SIG-M5 treated with dmso at 0.1 percent for 504 hours (cell line): ENCODE results near the gene NFATC2.

ENCODE experiments used
- DNase-seq: peaks from one replicate; lab custom pipeline; 2025; ENCODE audit not compliant: unreplicated experiment; lab: John Stamatoyannopoulos, UW

The NFATC2 gene

DNA sequence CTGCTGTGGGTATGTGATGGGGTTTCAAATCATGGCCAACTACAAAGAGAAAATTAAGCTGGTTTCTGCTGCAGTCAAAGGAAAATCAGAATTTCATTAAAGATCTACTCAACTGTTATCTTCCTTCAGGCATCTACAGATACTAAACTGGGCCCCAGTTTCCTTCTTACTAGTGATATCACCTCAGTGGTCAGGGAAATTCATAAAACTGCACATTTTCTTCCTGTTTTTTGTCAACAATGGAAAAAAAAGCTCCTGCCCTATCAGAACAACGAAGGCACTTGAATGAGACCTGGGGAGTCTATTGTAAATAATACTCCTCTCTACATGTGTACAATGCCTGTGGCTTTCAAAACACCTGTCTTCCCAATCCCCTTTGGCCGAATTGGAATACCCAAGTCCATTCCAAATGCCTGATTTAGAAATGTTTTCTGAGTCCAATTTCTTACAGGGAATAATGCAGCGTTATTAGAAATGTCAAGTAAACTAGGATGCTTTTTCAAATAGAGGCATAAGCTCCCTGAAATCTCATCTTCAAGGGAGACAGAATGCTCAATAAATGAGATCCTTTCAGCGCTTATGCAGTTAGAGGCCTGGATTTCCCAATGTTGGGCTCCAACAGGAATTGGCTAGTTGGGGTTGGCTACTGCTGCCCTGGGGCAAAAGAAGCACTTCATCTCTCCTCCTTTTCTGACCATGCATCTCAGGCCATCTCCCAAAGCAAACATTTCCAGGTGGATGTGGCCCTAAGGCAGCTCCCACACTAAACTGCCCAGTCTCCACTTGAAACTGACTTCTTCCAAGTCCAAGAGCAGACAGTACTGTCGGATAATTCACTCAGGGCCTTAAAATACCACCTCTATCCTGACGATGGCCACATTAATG lies 143.3 kb downstream of the NFATC2 start:
- no peak for DNase-seq

DNA sequence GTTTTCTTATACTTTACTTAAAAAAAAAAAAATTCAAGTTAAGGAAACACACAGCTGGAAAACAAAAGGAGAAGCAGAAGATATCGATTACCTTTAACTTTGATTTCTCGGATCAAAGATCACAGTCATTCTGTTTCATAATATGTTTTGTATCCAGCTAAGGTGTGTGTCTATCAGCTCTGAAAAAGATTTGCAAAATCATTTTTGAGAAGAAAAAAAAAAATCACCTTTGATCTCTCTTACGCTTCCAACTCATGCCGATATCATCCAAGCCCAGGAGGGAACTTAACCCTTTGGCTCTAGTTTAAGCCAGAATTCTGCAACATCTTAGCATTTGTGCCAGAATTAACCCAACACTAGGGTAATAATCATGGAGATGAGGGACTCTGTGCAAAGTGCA lies 144.0 kb downstream of the NFATC2 start:
- no peak for DNase-seq

DNA sequence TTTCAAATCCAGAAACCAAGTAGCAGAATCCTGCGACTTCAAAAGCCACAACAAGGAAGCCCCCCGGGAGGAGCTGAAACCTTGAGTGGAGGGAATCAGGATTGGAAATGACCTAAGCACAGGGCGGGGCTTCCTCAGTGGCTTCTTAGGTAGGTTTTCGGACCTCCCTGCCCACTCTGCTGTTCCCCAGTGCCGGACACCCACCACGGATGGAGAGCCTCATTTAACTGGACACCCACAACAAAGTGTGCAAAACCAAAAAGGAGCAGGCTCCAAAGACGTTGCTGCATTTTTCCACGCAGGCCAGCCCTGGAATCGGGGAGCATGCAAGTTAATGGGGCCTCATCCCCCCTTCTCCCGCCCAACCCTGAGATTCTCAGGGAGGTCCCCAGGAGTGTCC lies 144.4 kb downstream of the NFATC2 start:
- no peak for DNase-seq

DNA sequence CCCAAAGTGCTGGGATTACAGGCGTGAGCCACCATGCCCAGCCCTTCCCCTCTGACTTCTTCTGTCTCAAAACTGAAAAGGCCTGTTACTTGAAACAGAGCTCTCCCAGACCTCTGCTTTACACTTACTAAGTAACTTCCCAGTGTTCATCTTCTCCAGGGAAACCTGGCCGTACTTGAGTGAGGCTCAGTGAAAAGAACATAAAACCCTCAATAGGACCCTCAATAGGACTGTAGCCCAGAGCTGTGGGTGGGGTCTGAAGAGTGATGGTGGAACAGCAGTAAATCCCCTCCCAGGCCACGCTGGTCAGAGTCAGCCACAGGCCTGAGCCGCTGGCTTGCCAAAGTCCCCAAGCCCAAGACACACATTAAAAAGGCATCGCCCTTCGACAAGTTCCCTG lies 145.4 kb downstream of the NFATC2 start:
- no peak for DNase-seq

DNA sequence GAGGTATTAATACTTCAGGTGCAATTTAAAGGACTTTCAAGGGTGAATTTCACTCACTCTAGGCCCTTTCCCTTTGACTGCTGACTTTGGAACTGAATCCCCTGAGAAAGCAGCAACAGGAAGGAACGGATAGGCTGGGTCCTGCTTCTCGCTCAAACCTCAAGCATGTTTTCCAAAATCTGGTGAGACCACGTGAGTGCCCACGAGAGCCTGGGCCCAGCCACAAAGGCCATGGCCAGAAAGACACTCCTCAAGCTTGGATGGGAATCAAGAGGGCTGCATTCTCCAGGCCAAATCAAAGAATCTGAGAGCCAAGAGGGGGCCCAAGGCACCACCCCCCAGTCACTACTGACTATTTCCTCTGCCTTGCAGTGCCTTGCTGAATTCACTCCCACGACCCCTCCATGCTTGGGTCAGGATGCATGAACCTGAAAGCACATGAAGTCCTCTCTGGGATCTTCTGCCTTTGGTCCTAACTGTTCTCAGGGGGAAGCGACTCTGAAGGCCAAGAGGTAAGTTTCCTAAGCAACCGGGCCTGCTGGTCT lies 146.1 kb downstream of the NFATC2 start:
- no peak for DNase-seq

DNA sequence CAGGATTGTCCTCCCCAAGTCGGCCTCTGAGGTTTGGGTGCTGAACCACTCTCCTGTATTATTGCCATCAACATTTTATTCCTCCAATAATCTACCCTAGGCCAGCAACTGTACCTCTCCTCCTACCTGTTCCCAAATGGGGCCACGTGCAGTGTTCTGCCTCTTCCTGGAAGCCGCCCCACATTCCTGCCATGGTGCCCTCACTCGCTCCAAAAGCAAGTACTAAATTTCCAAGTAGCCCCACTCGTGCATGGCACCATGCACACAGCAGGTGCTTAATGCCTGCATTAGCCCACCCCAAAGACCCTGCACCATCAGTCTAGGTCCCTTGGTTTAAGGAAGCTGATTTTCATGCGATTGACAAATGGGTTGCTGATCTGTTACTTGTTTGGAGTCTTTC lies 147.8 kb downstream of the NFATC2 start:
- DNase-seq = no peak

DNA sequence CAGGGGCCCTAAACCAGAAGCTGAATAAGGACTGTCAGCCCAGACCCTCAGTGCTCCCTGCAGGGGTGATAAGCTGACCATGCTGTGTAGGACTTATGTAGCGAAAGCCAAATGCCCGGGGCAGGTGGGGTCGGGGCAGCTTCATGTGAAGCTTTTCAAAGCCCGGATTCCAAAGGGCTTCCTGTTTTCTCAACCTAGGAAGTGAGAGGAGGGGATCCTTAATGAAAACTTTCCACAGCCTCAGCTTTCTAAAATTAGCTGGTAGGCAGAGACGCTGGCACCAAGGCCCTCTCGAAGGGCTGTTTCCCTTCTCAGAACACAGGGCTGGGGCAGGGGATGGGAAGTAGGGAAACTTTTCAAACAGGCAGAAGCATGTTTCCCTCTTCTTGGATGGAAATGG lies 148.9 kb downstream of the NFATC2 start:
- no peak for DNase-seq

DNA sequence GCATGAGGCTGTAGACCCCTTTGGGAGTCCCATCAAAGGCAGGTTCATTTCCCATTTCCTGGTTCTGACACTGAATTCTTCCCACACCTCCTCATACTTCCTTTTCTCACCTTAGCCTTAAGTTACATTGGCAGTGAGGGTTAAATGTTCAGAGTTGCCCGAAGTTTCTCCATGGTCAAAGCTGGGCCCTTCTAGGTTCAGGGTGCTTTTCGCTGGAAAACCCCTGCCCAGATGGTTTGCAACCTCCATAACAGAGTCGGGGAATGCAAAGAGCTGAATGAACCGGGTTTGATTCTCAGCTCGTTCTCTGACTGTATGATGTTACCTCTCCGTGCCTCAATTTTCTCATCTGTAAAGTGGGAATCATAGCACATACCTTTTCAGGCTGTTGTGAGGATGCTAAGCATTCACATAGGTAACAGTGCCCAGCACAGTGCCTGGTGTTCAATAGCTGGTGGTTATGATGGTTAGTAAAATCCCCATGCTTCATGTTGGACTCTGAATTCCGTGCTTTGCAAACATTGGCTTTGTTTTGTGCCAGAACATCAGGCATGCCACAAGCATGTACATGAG lies 149.8 kb downstream of the NFATC2 start:
- no peak for DNase-seq

DNA sequence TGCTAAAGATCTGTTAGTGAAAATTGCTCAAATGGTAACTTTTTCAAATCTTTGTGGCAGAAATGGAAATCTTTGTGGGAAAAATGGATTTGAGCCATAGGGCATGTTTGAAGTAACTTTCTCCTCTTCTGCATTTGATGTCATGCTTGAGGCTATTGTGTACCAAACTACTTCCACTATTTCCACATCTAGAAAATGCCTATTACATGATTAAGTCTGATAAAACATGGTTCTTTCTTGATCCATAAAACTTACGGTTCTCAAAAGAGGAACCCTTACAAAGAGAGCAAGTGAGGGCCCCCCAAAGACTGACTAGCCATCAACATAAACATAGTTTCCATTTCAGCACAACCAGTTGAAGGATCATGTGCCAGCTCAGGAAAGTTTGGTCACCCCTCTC lies 150.6 kb downstream of the NFATC2 start:
- no peak for DNase-seq

DNA sequence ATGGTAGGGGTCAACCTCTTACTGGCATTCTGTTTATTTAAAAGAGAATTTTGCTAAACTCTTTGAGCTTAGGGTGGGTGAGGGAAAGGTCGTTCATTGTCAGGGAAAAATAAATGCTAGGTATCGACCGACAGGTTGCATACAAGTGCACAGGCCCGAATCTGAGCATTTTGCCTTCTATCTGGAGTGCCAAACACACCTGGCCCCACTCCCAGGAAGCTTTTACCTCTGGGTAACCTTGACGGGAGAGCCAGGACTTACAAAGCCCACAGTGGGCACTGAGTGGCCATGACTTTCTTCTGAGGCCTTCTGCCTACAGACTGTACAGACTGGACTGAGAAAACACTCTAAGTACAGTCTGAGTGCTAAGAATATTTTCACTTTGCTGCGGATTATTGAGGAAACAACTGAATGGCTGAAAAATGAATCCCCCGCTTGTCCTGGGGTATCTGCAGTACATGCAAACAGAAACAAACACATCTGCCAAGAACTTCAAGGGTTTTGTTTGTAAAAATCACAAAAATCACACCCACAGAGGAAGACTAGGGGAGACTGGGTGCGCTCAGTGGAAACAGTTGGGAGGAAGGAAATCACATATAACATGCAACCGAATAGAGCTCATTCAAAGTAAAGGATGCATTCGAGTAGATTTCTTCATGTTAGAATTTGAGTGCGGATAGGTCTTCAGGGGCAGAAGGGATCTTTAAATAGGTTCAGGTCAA lies 152.8 kb downstream of the NFATC2 start:
- no peak for DNase-seq

DNA sequence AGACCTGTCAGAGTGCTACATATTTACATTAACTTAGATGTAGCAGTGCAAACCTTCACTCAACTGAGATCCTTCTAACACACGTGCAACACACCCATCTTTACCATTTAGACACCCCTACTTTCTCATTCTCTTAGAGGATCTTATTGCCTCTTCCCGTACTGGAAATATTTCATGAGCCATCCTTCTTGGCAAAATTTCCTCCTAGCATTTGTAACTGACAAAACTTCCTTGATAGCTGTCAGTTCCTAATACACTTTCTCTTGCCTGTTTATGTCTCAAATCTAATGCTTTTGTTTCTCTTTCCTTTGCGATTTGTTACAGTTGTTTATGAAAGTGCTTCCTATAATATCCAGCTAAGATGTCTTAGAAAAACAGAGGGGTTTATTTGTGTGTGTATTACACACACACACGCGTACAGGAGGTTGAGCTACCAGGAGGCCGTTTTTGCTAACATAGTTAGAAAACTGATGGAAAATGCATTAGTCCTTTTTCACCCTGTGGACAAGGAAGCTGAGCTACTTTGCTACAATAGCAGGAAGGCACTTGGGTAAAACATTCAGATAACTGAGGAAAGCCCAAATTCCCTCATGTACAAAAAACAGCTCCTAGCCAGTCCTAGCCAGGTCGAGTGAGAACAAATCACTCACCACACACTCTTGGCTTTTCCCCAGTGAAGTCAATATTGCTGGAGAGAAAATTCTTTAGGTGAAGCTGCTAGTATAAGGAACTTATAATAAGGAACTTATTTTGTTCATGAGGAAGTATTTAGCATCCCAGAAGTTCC lies 153.6 kb downstream of the NFATC2 start:
- DNase-seq = no peak

DNA sequence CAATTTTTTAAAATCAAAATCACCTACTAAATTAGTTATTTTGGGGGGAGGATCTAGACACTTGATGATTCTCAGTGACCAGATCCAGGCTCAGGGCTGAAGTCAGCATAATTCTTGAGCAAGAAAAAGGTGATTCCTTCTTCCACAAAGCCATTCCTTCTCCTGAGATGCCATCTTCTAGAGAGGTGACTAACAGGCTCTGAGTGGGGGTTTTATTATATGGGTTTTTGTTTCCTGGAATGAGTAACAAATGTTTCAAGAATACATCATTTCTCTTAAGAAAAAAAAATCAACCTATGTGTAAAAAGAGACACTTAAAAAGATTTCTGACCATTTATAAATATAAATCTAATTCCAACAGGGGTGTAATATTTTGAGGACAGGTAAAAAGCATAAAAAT lies 154.3 kb downstream of the NFATC2 start:
- no peak for DNase-seq

DNA sequence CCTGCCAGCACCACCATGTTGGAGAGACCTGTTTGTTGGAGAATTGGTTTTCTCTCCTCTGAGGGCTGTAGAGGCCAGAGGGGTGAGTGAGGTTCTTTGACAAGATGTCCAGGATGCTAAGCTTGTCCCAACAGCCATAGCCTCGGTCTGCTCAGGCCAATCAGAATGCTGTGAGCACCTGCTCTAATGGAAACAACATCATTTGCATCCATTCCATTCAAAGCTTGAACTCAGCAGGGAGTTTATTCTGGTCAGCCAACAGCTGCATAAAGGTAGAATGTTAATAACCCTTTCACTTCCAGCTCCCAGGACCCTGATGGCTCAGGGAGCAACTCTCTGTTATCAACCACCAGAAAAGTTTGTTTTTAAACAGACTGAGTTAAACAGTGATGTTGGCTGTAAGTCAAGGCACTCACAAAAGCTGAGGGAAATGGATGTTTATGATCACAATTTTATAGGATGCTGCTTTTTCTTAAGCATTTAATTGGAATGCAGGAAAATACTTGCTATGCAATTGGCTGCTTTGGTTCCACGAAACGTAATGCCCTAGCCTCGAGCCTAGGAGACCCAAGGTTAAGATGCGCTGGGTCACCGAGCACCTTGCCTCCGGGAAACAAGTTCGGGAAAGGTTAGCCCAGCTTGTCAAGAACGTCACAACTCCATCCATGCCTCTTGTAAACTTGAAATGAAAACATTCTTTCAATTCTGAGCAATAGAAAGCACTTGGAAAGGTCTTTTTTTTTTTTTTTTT lies 155.2 kb downstream of the NFATC2 start:
- DNase-seq = no peak

DNA sequence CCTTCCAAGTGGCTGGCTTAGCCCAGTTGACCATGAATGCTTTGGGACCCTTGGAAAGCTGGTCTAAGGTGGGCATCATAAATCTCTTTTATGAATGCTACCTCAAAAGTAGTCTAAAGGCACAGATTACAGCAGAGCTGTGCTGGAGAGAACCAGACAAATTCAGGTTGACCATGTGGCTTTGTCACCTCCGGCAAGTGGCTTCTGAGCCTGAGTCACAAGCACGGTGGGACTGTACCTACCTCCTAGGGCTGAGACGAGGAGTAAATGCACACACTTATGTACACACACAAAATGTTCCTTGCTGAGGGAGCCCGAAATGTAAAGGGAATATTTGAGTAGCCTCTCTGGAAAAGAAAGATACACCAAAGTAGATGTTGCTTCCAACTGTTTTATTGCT lies 155.9 kb downstream of the NFATC2 start:
- DNase-seq = no peak

DNA sequence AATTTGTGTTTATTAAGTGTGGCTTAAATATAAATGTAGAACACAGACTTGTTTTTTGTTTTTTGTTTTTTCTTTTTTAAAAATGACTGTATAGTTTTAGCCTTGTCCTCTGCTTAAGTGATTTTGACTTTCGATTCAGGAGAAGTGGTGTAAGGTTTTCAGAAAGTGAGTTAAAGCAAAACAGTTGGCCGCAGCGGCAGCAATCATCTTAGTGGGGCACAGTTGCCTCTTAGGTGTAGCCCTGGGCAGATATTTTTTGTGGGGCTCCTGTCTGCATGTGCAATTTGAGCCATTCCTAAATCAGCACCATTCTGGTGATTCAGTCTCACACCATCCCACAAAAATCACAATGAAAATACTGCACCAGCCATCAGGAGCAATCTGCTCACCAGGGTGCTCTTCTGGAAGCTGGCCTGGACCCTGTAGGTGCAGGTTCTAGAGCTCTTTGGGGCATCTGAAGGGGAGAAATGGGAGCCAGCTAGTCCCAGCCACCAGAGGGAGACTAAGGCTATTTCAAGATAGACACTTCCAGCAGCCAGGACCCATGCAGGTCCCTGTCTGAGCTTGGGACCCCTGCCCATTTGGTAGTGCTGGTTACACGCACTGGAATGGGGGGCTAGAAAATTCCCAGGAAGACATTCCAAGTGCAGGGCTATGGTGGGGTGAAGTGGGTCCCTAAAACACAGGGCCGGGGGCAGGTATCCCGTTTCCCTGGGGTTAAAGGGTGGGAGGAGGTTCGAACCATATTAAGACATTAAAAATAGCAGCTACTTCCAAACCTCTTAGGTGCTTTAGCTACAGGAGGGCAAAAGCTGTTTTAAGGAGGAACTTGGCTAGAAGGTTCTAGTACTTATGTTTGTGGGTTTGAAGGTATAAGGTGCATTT lies 156.6 kb downstream of the NFATC2 start:
- peak; percentile 26 for DNase-seq

DNA sequence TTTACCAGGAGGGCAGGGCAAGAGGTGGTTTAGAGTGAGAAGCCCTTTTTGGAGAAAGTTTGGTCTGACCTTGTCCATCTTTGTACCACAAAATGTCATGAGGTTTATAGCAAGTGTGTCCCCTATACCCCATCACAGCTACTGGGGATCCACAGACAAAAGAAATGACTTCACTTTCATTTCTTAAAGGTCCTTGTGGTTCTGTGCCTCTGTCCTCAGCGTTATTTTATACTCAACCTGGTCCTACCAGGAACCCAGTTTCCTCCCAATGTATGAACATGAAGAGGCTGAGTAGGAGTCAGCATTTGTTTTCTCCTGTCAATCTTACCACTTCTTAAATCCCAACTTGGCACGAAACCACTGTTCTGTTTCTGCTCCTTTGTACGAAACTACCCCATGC lies 157.6 kb downstream of the NFATC2 start:
- DNase-seq = no peak

DNA sequence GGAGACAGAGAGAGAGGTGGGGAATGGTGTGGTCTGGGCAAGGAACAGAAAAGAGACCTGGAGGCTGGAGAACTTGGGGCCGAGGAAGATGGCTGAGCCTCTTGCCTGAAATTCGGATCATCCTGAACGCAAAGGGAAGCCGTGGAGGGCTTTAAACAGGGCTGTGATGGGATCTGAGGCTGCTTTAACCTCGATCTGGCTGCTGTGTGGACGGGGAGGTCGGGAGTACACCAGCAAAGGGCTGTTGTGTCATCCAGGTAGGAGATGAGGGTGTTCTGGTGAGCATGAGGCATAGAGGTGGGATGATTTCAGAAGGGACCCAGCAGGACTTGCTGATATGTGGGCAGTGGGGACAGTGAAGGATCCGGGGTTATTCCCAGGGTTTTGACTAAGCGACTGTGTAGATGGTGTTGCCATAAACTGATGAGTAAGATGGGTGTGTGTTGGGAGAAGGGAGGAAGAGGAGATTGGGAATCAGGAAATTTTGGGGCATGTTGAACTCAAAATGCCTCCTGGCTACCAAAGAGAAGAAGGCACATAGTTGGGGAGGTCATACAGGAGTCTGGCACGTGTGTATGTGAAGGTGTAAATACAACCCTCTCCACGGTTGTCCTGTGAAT lies 158.5 kb downstream of the NFATC2 start:
- no peak for DNase-seq

DNA sequence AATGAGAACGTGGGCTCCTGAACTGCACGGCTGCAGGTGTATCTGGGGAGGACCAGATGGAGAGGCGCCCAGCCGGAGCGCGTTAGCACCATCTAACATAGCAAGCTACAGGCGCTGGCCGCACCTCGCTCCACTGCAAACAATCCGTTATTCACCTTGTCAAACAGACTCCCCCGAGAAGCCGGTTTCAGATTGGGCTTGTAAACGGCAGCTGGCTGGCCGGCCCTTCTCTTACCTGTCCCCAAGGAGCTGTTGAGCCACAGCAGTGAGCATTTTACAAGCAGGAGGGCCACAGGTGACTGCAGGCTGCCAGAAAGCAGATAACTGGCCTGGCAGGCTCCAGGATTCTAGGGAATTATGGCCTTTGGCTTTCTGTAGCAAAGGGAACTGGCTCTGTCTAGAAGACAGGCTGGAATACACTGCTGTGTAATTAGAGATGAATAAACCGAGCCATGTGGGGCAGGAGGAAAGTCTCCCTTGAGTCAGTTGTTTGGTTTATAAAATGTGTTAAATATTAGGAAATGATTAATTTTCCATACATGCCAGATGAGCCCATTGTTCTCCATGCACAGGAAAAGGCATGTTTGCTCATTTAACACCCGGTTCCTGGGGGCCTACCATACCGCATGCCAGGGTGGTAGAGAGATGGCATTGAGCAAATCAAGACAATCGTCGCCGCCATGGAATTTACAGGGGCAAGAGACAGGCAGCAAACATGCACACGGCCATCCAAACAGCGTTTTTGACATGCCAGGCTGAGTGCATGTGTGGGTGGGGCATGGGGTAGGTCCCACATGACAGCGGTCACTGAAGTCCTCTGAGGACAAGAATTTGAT lies 159.3 kb downstream of the NFATC2 start:
- DNase-seq = peak; percentile 22
